SU-DHL-6 (cell line): Measurements from ENCODE around the gene NYAP2.

Experiments used
- H2AFZ ChIP-seq: fragments of 200-600 bp; sonication (generic); 2 replicates; pipeline ENCODE4 v1.6.1; 2014; ENCODE audit warnings: low read depth, mild to moderate bottlenecking, moderate library complexity, mixed read lengths, antibody characterized with exemption, low read length; ENCODE audit not compliant: severe bottlenecking
- H3F3A ChIP-seq: fragments of 200-600 bp; shearing (Covaris generic); 2 replicates; pipeline ENCODE4 v1.6.0; 2016; ENCODE audit warnings: antibody characterized with exemption, mild to moderate bottlenecking; ENCODE audit not compliant: insufficient read depth
- H3K27ac ChIP-seq: fragments of 200-600 bp; sonication (generic); 2 replicates; pipeline ENCODE4 v1.5.1; 2016; ENCODE audit warnings: low read depth, mild to moderate bottlenecking, low read length, moderate library complexity, mixed read lengths
- H3K27me3 ChIP-seq: fragments of 200-600 bp; sonication (generic), shearing (Covaris generic); 2 replicates; pipeline ENCODE4 v1.6.0; 2014; ENCODE audit warnings: mild to moderate bottlenecking, low read length
- H3K36me3 ChIP-seq: fragments of 200-600 bp; sonication (generic); 2 replicates; pipeline ENCODE4 v1.6.1; 2014; ENCODE audit warnings: mild to moderate bottlenecking, low read length, mixed read lengths
- H3K4me2 ChIP-seq: fragments of 300-600, 200-600 bp; shearing (Covaris generic), sonication (generic); 2 replicates; pipeline ENCODE4 v1.6.0; 2014; ENCODE audit warnings: low read length, low read depth, mild to moderate bottlenecking; ENCODE audit not compliant: poor library complexity, severe bottlenecking
- H3K4me3 ChIP-seq: fragments of 200-600 bp; sonication (generic); 2 replicates; pipeline ENCODE4 v1.5.1; 2014; ENCODE audit warnings: antibody characterized with exemption, low read length, mild to moderate bottlenecking, mixed read lengths; ENCODE audit not compliant: insufficient read depth, poor library complexity, severe bottlenecking
- H3K79me2 ChIP-seq: fragments of 200-600 bp; sonication (generic); 2 replicates; pipeline ENCODE4 v1.6.1; 2014; ENCODE audit warnings: mild to moderate bottlenecking, low read length, moderate library complexity; ENCODE audit not compliant: insufficient read depth
- H3K9ac ChIP-seq: fragments of 200-600 bp; sonication (generic); 2 replicates; pipeline ENCODE4 v1.7.0; 2014; ENCODE audit warnings: mild to moderate bottlenecking, low read length
- H3K9me2 ChIP-seq: fragments of 200-600 bp; sonication (generic); replicated peaks from 2 replicates; pipeline ENCODE4 v1.6.1; 2014; ENCODE audit warnings: low read length; ENCODE audit not compliant: insufficient read depth
- H3K9me3 ChIP-seq: fragments of 200-600 bp; sonication (generic); 2 replicates; pipeline ENCODE4 v1.6.1; 2014; ENCODE audit warnings: low read length, mixed read lengths; ENCODE audit not compliant: insufficient read depth
- H4K20me1 ChIP-seq: fragments of 200-600 bp; sonication (generic); 2 replicates; pipeline ENCODE4 v1.6.1; 2014; ENCODE audit warnings: low read depth, mild to moderate bottlenecking, antibody characterized with exemption, low read length, moderate library complexity, mixed read lengths
- CTCF ChIP-seq: fragments of 200-600 bp; sonication (generic); IDR thresholded peaks from one replicate; pipeline ENCODE4 v1.5.1; 2017; ENCODE audit warnings: antibody characterized with exemption, mild to moderate bottlenecking, low read length, moderate library complexity; ENCODE audit not compliant: insufficient read depth, poor library complexity, severe bottlenecking
- EZH2phosphoT487 ChIP-seq: fragments of 200-600 bp; sonication (generic), shearing (Covaris generic); conservative IDR thresholded peaks from 2 replicates; pipeline ENCODE4 v1.6.1; 2018; ENCODE audit warnings: mild to moderate bottlenecking, antibody characterized with exemption, low read length, moderate library complexity, mixed read lengths

The NYAP2 gene

GRCh38 chr2:225534697-225535096 lies 135.2 kb downstream of the NYAP2 start:
- H3K4me2 ChIP-seq: no peak overlapping the region
- no peak overlapping the region for H3K4me3 ChIP-seq
- H3K36me3 ChIP-seq: no peaks in the 10 kb centered on the region
- H3K9me2 ChIP-seq: no peaks in the 10 kb centered on the region
- no peaks in the 10 kb centered on the region for H4K20me1 ChIP-seq
- no peak overlapping the region for H3K27ac ChIP-seq
- no peaks in the 10 kb centered on the region for H3F3A ChIP-seq
- H3K9ac ChIP-seq: no peak overlapping the region
- H2AFZ ChIP-seq: no peak overlapping the region
- H3K27me3 ChIP-seq: no peaks in the 10 kb centered on the region
- TF ChIP-seq EZH2phosphoT487 (no peak), CTCF (no peak)
- H3K79me2 ChIP-seq: no peaks in the 10 kb centered on the region
- H3K9me3 ChIP-seq: no peaks in the 10 kb centered on the region

GRCh38 chr2:225536036-225536435 lies 136.5 kb downstream of the NYAP2 start:
- H3K36me3 ChIP-seq: no peaks in the 10 kb centered on the region
- H2AFZ ChIP-seq: no peak overlapping the region
- H3K4me2 ChIP-seq: no peak overlapping the region
- H3K9ac ChIP-seq: no peak overlapping the region
- no peak overlapping the region for H3K27ac ChIP-seq
- TF ChIP-seq EZH2phosphoT487: no peak
- no peak for TF ChIP-seq CTCF
- H3K9me3 ChIP-seq: no peaks in the 10 kb centered on the region
- no peaks in the 10 kb centered on the region for H4K20me1 ChIP-seq
- H3K79me2 ChIP-seq: no peaks in the 10 kb centered on the region
- H3K4me3 ChIP-seq: no peak overlapping the region
- H3F3A ChIP-seq: no peaks in the 10 kb centered on the region
- no peaks in the 10 kb centered on the region for H3K27me3 ChIP-seq
- no peaks in the 10 kb centered on the region for H3K9me2 ChIP-seq

- no peaks in the 10 kb centered on the region for H3K27me3 ChIP-seq
- no peak overlapping the region for H3K9ac ChIP-seq
- H3K4me3 ChIP-seq: no peak overlapping the region
- no peaks in the 10 kb centered on the region for H3F3A ChIP-seq
- no peaks in the 10 kb centered on the region for H3K9me3 ChIP-seq
- no peak overlapping the region for H2AFZ ChIP-seq
- no peak overlapping the region for H3K4me2 ChIP-seq
- no peaks in the 10 kb centered on the region for H3K9me2 ChIP-seq
- TF ChIP-seq EZH2phosphoT487 (no peak), CTCF (no peak)
- no peak overlapping the region for H3K27ac ChIP-seq
- H4K20me1 ChIP-seq: no peaks in the 10 kb centered on the region
- no peaks in the 10 kb centered on the region for H3K36me3 ChIP-seq
- no peaks in the 10 kb centered on the region for H3K79me2 ChIP-seq
Measured at GRCh38 chr2:225543626-225544025, 144.1 kb downstream of the NYAP2 start.
